T follicular helper cell (primary cell): ENCODE results near the gene PDE4C.

Experiments used
- DNase-seq: peaks from one replicate; pipeline ENCODE4 v3.0.0-alpha.2; 2020; ENCODE audit warnings: low read depth

Gene PDE4C

GRCh38 chr19:18198374-18198773, 27.9 kb downstream of the PDE4C start:
- DNase-seq: no peak

GRCh38 chr19:18197941-18198340, 28.3 kb downstream of the PDE4C start:
- DNase-seq: no peak

DNA sequence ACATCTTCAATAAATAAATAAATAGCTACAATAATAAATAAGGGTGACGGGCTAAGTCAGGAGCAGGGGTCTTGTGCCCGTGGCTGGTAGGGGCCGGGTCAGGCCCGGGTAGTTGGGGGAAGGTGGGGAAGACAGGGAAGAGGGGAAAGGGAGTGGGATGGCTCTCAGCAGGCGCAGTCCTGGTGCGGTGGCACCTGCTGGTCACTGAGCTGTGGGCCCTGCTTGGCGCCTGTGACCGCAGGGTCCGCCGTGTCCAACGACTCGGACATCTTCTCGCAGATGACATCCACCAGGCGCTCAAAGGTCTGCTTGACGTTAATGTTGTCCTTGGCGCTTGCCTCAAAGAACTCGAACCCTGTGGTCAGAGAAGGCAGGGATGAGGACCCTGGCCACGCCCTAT, 28.9 kb downstream of the PDE4C start:
- DNase-seq: no peak

DNA sequence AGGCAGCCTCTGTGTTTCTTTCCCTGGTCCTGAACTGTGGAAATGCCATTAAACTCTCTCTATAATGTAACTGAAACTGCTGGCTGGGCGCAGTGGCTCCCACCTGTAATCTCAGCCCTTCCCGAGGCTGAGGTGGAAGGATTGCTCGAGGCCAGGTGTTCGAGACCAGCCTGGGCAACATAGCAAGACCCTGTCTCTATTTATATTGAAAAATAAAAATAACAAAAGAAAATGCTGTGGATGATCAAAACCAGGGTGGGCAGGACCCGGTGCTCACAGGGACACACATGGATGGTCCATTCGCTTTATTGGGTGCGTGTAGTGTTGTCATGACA, 29.8 kb downstream of the PDE4C start:
- no peak for DNase-seq

DNA sequence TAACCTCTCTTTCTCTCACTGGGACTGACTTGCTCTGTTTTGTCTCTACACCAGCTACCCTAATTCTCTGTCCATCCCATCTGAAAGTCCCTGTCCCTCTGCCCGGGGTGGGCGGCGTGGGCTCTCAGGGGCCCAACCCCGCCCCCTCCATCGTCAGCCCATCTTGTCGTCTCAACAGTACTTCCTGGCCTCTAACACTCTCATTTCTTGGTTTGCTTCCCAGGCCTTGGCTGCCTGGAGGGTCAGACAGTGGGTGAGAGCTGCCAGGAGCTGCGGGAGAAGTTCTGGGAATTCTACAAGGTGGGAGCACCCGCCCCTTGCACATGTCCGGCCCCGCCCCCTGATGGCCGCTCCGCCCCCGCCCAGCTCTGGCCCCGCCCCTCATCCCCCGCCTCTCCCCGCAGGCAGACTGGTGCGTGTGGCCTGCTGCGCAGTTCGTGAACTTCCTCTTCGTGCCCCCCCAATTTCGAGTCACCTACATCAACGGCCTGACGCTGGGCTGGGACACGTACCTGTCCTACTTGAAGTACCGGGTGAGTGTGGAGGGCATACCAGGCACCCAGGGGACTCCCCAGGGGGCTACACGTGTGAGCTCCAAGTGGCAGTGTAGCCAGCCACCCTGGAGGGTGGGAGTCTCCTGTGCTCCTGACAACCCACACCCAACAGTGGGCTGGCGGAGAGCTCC, 31.5 kb downstream of the PDE4C start:
- DNase-seq: no peak

- no peak for DNase-seq
Measured at GRCh38 chr19:18194181-18194530, 32.1 kb downstream of the PDE4C start.

GRCh38 chr19:18193388-18194180, 32.7 kb downstream of the PDE4C start:
- no peak for DNase-seq

DNA sequence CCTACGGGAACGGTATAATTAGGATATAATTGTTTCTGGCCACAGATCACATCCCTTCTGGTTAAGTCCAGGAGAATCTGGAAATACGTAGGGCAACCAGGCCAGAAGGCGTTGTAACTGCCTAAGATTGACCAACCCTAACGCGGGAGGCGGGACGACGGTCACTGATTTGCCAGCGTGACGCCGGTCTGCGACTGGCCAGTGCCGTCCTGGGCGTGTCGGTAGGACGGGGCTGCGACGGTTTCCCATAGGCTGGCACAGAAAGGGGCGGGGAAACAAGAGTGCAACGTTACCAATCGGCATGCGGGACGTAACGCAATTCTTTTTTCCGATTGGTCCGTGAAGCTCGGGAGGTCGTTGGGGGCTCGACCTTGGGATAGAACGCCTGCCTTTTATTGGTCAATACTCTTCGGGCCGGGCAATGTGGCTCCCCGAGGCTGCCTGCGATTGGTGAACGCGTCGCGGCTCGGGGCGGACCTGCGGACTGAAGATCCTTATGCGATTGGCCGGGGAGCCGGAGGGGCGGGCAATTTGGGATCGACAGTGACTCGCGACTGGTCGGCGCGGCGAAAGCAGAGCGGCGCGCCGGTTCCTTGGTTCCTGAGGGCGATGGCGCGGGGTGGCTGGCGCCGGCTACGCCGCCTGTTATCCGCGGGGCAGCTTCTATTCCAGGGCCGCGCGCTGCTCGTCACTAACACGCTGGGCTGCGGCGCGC, 33.4 kb downstream of the PDE4C start, which contains the start of gene MPV17L2:
Gene MPV17L2 (plus strand): TSS at position 546 of the 715 bp plus-strand sequence. CDS start 64 bp downstream, at position 610.
- DNase-seq: peak; percentile 98

- no peak for DNase-seq
Measured at GRCh38 chr19:18191640-18192062, 34.6 kb downstream of the PDE4C start.

DNA sequence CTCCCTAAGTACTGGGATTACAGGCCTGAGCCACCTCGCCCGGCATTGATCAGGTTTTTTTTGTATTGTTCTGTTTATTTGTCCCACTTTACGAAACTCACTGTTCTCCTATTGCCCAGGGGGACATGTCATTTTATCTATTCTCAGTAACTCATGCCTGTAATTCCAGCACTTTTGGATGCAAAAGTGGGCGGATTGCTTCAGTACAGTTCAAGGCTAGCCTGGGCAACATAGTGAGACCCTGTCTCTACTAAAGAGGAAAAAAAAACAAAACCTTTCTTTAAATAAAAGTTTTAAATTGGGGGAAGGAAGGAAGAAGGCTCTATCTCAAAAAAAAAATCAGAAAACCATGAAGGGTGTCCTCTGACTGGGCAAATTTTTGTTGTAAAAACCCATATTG, 36.0 kb downstream of the PDE4C start:
- DNase-seq: no peak

GRCh38 chr19:18185538-18185937, 40.7 kb downstream of the PDE4C start:
- no peak for DNase-seq

DNA sequence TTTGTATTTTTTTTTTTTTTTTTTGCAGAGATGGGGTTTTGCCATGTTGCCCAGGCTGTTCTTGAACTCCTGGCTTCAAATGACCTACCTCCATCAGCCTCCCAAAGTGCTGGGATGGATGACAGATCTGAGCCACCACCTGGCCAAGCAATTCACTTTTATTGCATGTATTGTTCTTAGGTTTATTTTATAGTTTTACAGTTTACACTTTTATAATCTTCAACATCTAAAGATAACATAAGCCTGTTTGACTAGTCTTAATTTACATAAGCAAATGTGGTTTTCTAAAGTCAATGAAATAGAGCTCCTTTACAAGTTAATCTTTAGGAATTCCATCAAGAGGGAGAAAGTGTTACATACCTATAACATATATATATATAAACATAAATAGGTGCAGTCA, 42.7 kb downstream of the PDE4C start:
- no peak for DNase-seq

DNA sequence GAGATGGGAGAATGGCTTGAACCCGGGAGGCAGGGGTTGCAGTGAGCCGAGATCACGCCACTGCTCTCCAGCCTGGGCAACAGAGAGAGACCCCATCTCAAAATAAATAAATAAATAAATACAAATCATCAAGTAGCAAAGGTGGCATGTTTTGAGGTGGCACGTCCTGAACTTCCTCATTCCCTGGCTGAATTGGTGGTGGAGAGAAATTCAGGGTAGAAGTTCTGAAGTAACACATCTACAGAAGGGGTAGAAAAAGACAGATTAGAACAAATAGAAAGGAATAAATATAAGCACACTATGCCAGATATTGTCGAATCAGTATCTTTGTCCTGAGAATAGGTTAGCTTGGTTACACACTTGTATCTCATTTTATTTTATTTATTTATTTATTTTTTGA, 46.3 kb downstream of the PDE4C start:
- DNase-seq: no peak

GRCh38 chr19:18176367-18177310, 49.6 kb downstream of the PDE4C start:
- DNase-seq: no peak

DNA sequence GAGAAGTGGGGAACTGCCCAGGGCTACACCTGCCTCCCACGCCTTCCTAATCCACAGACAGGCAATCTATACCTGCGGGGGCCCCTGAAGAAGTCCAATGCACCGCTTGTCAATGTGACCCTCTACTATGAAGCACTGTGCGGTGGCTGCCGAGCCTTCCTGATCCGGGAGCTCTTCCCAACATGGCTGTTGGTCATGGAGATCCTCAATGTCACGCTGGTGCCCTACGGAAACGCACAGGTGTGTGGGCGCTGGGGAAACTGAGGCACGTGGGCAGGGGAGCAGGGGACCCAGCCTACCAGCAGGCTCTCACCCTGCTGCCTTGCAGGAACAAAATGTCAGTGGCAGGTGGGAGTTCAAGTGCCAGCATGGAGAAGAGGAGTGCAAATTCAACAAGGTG, 51.3 kb downstream of the PDE4C start:
- no peak for DNase-seq
